ENCODE data around the gene TEX19.

- TF ChIP-seq MAX (IDR thresholded peaks at IDR 0.05) (no peak), USF1 (IDR thresholded peaks at IDR 0.05) (no peak), YY1 (IDR thresholded peaks at IDR 0.05; ENCODE audit: low read depth) (no peak), EP300 (IDR thresholded peaks at IDR 0.05; ENCODE audit: borderline replicate concordance) (no peak), FOXM1 (IDR thresholded peaks at IDR 0.05; ENCODE audit: borderline replicate concordance, low read depth) (no peak)
Observed at GRCh38 chr17:82315703-82316358, 43.2 kb upstream of the TEX19 start.

All from Ishikawa (cell line).